NCI-H2227 (cell line): ENCODE measurements around the gene PADI2.
A peak's percentile ranks its signal among the peaks of the same experiment; 100 is the strongest.

Experiments
- DNase-seq: peaks from one replicate; lab custom pipeline; 2025; ENCODE audit not compliant: unreplicated experiment; lab: John Stamatoyannopoulos, UW

The PADI2 gene

GRCh38 chr1:17059391-17060305 is 59.6 kb downstream of the PADI2 start:
- DNase-seq = peak; percentile 84

GRCh38 chr1:17056551-17056950 is 62.7 kb downstream of the PADI2 start:
- no peak for DNase-seq

- no peak for DNase-seq
Measured at GRCh38 chr1:17055801-17056200, 63.5 kb downstream of the PADI2 start.

DNA sequence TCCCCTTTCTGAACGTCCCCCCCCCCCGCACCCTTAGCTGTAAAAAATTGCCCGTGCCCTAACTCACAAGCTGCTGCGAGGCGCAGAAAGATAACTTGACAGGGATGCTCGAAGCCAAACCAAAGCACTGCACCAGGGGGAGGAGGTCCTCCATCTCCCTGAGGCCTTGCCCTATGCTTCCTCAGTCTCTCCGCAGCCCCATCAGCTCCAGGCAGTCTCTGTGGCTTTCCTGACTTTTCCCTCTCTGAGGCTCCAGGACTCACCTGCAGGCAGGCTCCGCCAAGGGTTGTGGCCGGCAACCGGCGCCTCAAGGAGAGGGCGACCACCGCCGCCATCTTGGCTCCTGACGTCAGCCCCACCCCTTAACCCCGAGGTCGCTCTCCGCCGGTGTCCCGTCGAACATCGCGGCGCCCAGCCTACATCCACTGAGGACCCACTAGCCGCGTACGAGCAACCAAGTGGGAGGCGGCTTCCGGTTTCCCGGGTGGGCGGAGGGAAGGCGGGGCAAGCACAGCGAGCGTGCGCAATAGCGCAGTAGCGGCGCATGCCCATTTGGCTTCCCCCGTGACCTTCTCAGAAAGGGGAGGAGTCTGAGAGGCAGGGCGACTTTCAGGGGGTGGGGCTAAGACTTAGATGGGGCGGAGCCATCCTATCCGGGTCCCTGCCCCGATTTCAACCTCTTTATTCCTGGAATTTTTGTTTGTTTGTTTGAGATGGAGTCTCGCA is 65.4 kb downstream of the PADI2 start, which contains the start of gene SDHB:
Gene SDHB, minus strand, starts transcription at position 348 of the 726 bp plus-strand sequence. Its CDS starts 13 bp downstream, at position 335.
- peak; percentile 99 for DNase-seq

DNA sequence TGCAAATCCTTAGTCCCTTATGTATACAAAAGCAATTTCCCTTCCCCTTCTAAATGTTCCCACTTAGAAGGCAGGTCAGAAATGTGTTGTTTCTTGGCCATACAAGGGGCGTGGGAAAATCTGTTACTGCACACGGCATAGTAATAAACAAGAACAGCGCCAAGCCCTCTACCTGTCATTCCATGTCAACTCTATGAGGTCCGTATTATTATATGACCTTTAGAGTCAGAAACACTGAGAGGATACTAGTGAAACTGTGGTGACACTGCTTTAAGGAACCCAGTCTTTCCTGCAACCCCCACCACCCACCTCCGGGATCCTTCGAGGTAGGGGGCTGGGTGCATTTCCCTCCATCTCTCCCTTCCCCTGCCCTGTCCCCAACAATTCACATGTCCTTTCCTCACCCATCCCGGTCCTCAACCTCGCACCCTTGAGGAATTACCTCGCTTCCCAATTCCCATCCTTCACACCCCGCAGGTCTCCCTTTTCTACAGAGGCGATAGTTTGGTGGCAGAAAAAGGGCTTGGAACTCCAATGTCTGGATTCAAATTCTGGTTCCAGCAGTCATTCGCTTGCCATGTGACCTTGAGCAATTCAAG is 66.1 kb downstream of the PADI2 start:
- peak; percentile 21 for DNase-seq

DNA sequence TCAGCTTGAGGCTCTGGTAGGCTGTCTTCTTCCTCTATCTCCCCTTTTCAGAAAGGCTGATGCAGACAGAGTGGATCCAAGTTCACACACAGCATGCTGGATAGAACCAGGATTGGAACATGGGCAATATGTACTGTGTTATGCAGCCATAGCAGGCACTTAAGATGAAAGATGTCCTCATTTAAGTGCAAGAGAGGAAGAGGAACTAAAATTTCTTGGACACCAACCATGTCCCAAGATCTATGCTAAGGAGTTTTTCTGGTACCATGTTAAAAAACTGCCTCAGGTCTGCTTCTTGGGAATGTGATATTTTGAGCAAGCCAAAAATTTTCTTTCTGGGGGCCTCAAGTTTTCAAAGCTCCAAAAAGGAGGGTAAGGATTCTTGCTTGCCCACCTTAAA is 66.6 kb downstream of the PADI2 start:
- no peak for DNase-seq

GRCh38 chr1:17052038-17052437 is 67.2 kb downstream of the PADI2 start:
- no peak for DNase-seq

GRCh38 chr1:17047924-17048323 is 71.3 kb downstream of the PADI2 start:
- no peak for DNase-seq

DNA sequence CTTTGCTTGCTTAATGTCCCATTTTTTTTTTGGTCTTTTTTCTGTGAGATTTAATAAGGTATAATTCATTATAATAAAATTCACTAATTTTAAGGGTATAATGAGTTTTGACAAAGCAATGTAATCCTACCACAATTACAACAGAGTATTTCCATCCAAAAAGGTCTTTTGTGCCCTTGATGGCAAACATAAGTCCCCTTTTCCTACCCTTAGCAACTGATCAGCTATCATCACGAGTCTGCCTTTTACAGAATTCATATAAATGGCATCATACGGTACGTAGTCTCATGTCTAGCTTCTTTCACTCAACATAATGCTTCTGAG is 73.0 kb downstream of the PADI2 start:
- DNase-seq = no peak

DNA sequence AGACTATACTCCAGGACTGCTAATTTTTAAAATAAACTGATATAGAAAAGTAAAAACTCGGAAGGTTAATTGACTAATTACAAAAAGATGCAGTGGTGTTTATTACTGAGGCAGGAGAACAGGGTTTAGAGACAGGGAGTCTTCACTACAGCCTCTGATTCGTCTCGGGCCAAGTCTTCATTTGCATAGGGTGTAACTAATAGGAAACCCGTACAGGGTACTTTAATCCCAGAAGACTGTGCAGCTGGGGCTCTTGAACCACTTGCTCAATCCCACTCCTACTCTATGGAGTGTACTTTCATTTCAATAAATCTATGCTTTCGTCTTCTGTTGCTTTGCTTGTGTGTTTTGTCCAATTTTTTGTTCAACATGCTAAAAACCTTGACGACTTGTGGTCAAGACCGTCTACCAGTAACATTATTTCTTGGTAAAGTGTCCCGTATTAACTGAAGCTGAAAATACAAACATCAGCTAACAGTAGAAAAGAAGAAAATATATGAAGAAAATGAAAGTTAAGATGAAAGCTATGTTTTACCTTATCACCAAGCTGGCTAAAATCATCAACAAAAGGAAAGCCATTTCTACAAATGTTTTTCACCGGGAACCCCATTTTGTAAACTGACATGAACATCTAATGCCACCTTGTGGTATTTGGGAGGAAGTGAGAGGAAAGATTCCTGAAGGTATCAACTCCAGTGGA is 73.5 kb downstream of the PADI2 start:
- DNase-seq = peak; percentile 80

GRCh38 chr1:17045150-17045549 is 74.1 kb downstream of the PADI2 start:
- no peak for DNase-seq

DNA sequence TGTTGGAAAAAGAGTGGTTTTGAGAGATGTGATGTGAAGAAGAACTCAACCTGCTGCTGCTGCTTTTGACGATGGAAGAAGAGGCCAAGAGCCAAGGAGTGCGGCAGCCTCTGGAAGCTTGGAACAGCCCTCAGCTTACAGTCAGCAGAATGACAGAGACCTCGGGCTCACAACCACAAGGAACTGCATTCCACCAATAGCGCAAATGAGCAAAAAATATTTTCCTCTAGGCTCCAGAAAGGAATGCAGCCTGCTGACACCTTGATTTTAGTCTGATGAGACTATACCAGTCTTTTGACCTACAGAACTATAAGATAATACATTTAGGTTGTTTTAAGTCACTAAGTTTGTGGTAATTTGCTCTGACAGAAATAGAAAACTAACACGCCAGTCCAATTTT is 75.6 kb downstream of the PADI2 start:
- no peak for DNase-seq

- no peak for DNase-seq
Measured at GRCh38 chr1:17040135-17040534, 79.1 kb downstream of the PADI2 start.

DNA sequence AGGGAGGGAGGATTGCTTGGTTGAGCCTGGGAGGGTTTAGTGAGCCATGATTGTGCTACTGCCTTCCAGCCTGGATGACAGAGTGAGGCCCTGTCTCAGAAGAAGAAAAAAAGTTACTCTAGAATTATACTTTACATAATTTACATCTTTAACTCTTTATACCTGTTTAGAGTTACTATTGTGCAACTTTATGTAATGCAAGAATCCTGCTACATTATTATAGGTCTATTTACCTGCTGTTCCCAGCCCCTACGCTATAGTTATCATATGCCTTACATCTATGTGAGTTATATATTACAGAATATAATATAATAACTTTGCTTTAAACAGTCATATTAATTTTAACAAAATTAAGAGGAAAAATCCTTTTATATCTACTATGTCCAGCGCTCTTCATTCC is 79.7 kb downstream of the PADI2 start:
- DNase-seq = no peak

DNA sequence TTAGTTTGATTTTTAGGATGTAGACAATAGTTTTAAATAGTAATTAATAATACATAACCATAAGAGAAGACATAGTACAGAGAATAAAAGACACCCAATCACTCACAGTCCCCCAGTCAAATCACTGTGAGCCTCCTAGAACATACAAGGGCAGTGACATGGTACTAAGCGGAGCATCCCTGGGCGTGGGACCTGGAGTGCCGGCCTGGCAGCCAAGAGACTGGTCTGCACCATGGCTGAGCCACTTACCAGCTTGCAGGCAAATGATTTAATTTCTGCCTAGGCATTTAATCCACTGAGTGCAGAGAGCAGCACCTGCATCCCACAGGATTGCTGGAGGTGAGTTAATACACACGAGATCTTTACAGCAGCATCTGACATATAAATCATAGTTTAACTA is 85.8 kb downstream of the PADI2 start:
- no peak for DNase-seq

GRCh38 chr1:17032741-17033140 is 86.5 kb downstream of the PADI2 start:
- no peak for DNase-seq

DNA sequence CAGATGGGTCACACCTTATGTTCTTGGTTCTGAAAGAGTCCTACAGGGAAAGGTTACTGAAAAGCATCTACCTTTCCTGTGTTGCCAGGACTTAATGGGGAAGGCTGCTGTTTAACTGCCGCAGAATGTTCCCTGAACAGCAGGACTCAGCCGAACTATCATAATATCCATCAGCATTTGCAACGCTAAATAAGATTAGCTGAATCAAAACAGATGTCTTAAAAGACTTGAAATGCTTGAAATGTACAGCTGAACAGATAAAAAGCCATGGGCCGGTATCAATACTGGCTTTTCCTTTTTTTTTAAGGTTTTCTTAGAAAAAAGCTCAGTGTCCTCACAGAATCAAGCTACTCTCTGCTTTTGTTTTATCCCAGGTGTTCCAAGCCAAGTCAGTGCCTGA is 87.8 kb downstream of the PADI2 start:
- DNase-seq = no peak

DNA sequence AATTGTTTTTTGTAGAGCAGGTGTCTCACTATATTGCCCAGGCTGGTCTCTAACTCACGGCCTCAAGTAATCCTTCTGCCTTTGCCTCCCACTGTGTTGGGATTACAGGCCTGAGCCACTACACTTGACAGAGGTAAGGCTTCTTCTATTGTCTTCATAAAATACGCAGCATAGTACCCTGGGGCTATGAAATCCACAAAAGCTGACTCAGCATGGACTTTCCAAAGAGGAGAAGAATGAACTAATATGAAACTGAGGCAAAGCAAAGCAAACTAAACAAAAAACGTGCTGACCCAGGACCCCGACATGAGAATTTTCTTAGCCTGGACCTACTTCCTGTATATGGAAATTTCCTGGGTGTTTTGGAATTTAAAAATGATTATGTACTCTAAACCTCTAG is 89.0 kb downstream of the PADI2 start:
- DNase-seq = no peak

DNA sequence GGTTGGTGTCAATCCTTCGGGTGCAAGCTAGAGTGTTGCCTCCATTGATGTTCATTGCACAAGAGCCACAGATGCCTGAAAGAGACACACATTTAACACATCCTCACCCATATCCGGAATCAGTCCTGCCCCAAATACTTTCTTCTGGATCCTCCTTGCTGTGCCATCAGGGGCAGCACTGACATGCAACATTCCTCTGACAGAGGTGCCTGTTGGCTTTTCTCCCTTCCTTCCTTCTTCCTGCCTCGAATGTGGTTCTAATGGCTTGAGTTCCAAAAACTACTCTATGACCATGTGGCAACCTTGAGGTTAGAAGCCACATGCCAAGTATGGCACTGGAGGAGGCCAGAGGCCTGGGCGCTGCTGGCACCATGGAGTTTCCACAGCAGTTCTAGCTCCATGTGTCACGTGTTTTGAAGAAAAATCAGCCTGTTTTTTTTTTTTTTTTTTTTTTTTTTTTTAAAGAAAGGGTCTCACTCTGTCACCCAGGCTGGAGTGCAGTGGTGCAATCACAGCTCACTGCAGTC is 90.5 kb downstream of the PADI2 start:
- no peak for DNase-seq

- DNase-seq = no peak
Measured at GRCh38 chr1:17027900-17028299, 91.4 kb downstream of the PADI2 start.

- DNase-seq = no peak
Measured at GRCh38 chr1:17027403-17027802, 91.8 kb downstream of the PADI2 start.
